KMS-11 (cell line): Measurements from ENCODE around the gene TAS2R1.

ENCODE experiments used
- H2AFZ ChIP-seq: fragments of 200-600 bp; sonication (generic); 2 replicates; pipeline ENCODE4 v1.6.1; 2016; ENCODE audit warnings: antibody characterized with exemption, mixed run types, low read depth
- H3K27ac ChIP-seq: fragments of 200-600 bp; sonication (generic); 2 replicates; pipeline ENCODE4 v1.6.1; 2016; ENCODE audit warnings: mild to moderate bottlenecking, mixed run types
- H3K27me3 ChIP-seq: fragments of 200-600 bp; sonication (generic); 2 replicates; pipeline ENCODE4 v1.6.1; 2017; ENCODE audit warnings: mild to moderate bottlenecking, low read depth, mixed run types, moderate library complexity; ENCODE audit not compliant: insufficient read depth
- H3K36me3 ChIP-seq: fragments of 200-600 bp; sonication (generic); 2 replicates; pipeline ENCODE4 v1.6.1; 2017; ENCODE audit warnings: mild to moderate bottlenecking, mixed run types; ENCODE audit not compliant: insufficient read depth
- H3K4me1 ChIP-seq: fragments of 200-600 bp; sonication (generic); 2 replicates; pipeline ENCODE4 v1.6.1; 2016; ENCODE audit warnings: mild to moderate bottlenecking, low read depth, mixed run types; ENCODE audit not compliant: poor library complexity, severe bottlenecking
- H3K4me2 ChIP-seq: fragments of 200-600 bp; sonication (generic); 2 replicates; pipeline ENCODE4 v1.7.0; 2016; ENCODE audit warnings: mild to moderate bottlenecking, mixed run types
- H3K4me3 ChIP-seq: fragments of 200-600 bp; sonication (generic); IDR thresholded peaks from 2 replicates; pipeline ENCODE4 v1.6.1; 2017; ENCODE audit warnings: low read depth, low read length, mixed read lengths; ENCODE audit not compliant: insufficient read depth
- H3K79me2 ChIP-seq: fragments of 200-600 bp; sonication (generic); 2 replicates; pipeline ENCODE4 v1.6.1; 2016; ENCODE audit warnings: low read depth, mixed run types; ENCODE audit not compliant: insufficient read depth
- H3K9ac ChIP-seq: fragments of 200-600 bp; sonication (generic); 2 replicates; pipeline ENCODE4 v1.6.1; 2016; ENCODE audit warnings: mild to moderate bottlenecking, mixed run types
- H4K20me1 ChIP-seq: fragments of 200-600 bp; sonication (generic); 2 replicates; pipeline ENCODE4 v1.6.1; 2016; ENCODE audit warnings: mild to moderate bottlenecking, mixed run types; ENCODE audit not compliant: insufficient read depth
- CTCF ChIP-seq: fragments of 200-600 bp; sonication (generic); conservative IDR thresholded peaks from 2 replicates; pipeline ENCODE4 v1.6.1; 2017; ENCODE audit warnings: low read depth, mild to moderate bottlenecking, antibody characterized with exemption, low read length, moderate library complexity, mixed read lengths

Gene TAS2R1

GRCh38 chr5:9646843-9647242, 16.7 kb upstream of the TAS2R1 start:
- Histone ChIP-seq H2AFZ (no peak overlapping the region), H3K4me2 (no peak overlapping the region), H4K20me1 (no peaks in the 10 kb centered on the region), H3K9ac (no peak overlapping the region), H3K79me2 (no peaks in the 10 kb centered on the region), H3K27me3 (no peaks in the 10 kb centered on the region), H3K27ac (no peak overlapping the region), H3K4me3 (no peak overlapping the region), H3K36me3 (no peaks in the 10 kb centered on the region), H3K4me1 (no peaks in the 10 kb centered on the region)
- TF ChIP-seq CTCF, result no peak

- Histone ChIP-seq H4K20me1 (no peaks in the 10 kb centered on the region), H3K79me2 (no peaks in the 10 kb centered on the region), H3K27ac (no peak overlapping the region), H3K9ac (no peak overlapping the region), H3K4me2 (no peak overlapping the region), H3K4me3 (no peak overlapping the region), H3K27me3 (no peaks in the 10 kb centered on the region), H3K36me3 (no peaks in the 10 kb centered on the region), H2AFZ (no peak overlapping the region), H3K4me1 (no peaks in the 10 kb centered on the region)
- TF ChIP-seq CTCF, result no peak
These were observed 14.5 kb upstream of the TAS2R1 start for GRCh38 chr5:9644630-9645029.

- Histone ChIP-seq H3K79me2 (no peaks in the 10 kb centered on the region), H3K4me1 (no peaks in the 10 kb centered on the region), H3K4me3 (no peak overlapping the region), H3K27me3 (no peaks in the 10 kb centered on the region), H3K4me2 (no peak overlapping the region), H4K20me1 (no peaks in the 10 kb centered on the region), H3K27ac (no peak overlapping the region), H3K9ac (no peak overlapping the region), H2AFZ (no peak overlapping the region), H3K36me3 (no peaks in the 10 kb centered on the region)
- no peak for TF ChIP-seq CTCF
These were observed 12.5 kb upstream of the TAS2R1 start for GRCh38 chr5:9642621-9643020.

- Histone ChIP-seq H3K4me3 (no peak overlapping the region), H3K9ac (no peak overlapping the region), H2AFZ (no peak overlapping the region), H4K20me1 (no peaks in the 10 kb centered on the region), H3K4me2 (no peak overlapping the region), H3K4me1 (no peaks in the 10 kb centered on the region), H3K27ac (no peak overlapping the region), H3K79me2 (no peaks in the 10 kb centered on the region), H3K36me3 (no peaks in the 10 kb centered on the region), H3K27me3 (no peaks in the 10 kb centered on the region)
- no peak for TF ChIP-seq CTCF
These were observed 11.7 kb upstream of the TAS2R1 start for GRCh38 chr5:9641806-9642355.

DNA sequence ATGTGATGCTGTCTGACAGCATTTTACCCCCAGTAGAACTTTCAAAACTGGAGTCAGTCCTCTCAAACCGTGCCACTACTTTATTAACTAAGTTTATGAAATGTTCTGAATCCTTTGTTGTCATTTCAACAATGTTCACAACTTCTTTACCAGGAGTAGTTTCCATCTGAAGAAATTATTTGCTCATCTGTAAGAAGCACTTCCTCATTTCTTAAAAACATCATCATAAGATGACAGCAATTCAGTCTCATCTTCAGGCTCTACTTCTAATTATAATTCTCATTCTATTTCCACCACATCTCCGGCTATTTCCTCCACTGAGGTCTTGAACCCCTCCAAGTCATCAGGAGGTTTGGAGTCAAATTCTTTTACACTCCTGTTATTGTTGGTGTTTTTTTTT, 2.3 kb upstream of the TAS2R1 start:
- H3K79me2 ChIP-seq, result no peaks in the 10 kb centered on the region
- no peak overlapping the region for H3K4me2 ChIP-seq
- no peaks in the 10 kb centered on the region for H3K36me3 ChIP-seq
- H2AFZ ChIP-seq, result no peak overlapping the region
- no peak overlapping the region for H3K9ac ChIP-seq
- no peak overlapping the region for H3K27ac ChIP-seq
- H3K27me3 ChIP-seq, result no peaks in the 10 kb centered on the region
- H3K4me3 ChIP-seq, result no peak overlapping the region
- no peaks in the 10 kb centered on the region for H3K4me1 ChIP-seq
- no peaks in the 10 kb centered on the region for H4K20me1 ChIP-seq
- TF ChIP-seq CTCF, result no peak
